HG03457 (cell line): ENCODE measurements around the gene AJM1.
"Not testable (repeated sequence)": the region's sequence is repeated elsewhere in the genome, so short reads cannot be mapped to it uniquely, and the experiment has no call there.

Source experiments
- ATAC-seq: cut with Tn5 transposase; IDR thresholded peaks from one replicate; pipeline ENCODE4 v1.9.1; 2021; ENCODE audit warnings: moderate number of reproducible peaks; ENCODE audit not compliant: unreplicated experiment

AJM1 gene

GRCh38 chr9:136843159-136843800 is 1.0 kb downstream of the AJM1 start:
- ATAC-seq, result not testable (repeated sequence)

- not testable (repeated sequence) for ATAC-seq
Measured at GRCh38 chr9:136843801-136844740, 1.8 kb downstream of the AJM1 start.

- no peak for ATAC-seq
Measured at GRCh38 chr9:136844761-136845464, 2.6 kb downstream of the AJM1 start.

DNA sequence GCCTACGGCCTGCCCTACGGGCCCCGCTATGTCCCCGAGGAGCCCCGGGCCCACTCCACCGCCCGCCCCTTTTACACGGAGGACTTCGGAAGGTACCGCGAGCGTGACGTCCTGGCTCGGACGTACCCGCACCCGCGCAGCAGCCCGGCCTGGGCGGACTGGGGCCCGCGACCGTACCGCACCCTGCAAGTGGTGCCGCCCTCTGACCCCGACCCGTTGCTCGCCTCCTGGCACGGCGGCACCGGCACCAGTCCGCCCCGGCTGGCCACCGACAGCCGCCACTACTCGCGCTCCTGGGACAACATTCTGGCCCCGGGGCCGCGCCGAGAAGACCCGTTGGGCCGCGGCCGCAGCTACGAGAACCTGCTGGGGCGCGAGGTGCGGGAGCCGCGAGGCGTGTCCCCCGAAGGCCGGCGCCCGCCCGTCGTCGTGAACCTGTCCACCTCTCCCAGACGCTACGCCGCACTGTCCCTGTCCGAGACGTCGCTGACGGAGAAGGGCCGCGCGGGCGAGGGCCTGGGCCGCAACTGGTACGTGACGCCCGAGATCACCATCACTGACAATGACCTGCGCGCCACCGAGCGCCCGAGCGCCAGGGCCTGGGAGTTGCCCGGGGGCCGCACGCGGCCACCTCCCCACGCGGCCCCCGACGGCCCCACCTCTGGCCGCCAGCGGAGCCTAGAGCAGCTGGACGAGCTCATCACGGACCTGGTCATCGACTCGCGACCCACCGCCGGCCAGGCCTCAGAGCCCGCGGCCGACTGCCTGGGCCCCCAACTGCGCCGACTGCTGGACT is 3.4 kb downstream of the AJM1 start:
- no peak for ATAC-seq

- ATAC-seq, result no peak
Measured at GRCh38 chr9:136846376-136847087, 4.3 kb downstream of the AJM1 start.

- no peak for ATAC-seq
Measured at GRCh38 chr9:136847088-136847825, 5.0 kb downstream of the AJM1 start.

DNA sequence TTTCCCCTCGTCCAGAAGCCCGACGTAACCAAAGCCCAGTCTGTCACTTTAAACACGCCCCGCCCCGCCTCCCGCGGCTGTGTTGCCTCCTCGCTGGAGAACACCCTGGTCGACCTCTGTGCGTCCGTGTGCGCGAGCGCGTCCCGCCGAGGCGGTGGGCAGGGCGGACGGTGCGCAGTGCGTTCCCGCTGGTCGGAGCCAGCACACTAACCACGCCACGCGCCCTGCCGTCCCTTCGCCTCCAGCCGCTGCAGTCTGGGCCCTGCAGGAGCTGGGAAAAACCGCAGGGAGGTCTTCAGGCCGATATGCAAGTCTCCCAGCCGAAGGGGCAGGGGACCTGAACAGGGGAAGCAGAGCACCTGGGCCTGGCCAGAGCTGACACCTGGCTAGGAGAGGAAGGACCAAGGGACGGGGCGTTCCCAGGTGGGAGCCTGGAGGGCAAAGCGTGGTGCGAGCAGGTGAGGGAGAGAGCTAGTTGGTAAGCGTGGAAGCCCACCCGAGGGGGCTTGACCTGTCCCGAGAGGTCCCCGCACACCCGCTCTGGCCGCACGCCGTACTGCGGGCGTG is 5.6 kb downstream of the AJM1 start:
- ATAC-seq, result no peak

- ATAC-seq, result no peak
Measured at GRCh38 chr9:136848393-136849037, 6.2 kb downstream of the AJM1 start.

GRCh38 chr9:136849038-136849959 is 7.0 kb downstream of the AJM1 start, which contains the start of gene PHPT1:
Gene PHPT1 (plus strand): TSS chr9:136849409. CDS start chr9:136849431, 22 bp downstream.
- peak; percentile 61 for ATAC-seq

DNA sequence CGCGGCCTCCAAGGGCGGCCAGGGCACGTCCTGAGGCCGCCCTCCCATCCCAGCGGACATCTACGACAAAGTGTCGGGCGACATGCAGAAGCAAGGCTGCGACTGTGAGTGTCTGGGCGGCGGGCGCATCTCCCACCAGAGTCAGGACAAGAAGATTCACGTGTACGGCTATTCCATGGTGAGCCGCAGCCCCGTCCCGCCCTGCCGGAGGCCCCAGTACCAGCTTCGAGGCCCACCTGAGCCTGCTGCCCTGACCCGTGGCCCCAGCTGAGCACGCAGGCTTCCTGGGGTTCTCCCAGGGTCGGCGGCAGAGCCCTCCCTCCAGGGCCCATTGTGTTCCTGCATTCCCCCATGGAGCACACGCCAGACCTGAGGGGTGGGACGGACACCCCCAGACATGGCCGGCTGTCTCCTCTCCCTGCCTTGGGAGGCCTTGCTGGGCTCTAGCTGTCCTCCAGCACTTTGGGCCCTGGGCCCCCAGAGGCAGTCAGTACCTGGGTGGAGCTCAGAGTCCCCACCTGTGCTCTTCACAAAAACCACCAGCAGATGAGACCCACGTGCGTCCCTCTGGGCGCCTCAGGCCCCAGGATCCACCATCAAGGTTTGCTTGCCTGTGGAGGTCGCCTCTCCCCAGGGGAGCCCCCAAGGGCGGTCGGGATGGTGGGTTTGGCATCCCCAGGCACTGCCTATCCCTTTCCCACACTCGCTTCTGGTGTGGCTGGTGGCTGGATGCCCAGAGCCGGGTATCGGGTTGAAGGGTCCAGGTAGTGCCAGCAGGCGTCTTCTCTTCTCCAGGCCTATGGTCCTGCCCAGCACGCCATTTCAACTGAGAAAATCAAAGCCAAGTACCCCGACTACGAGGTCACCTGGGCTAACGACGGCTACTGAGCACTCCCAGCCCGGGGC is 7.9 kb downstream of the AJM1 start:
- no peak for ATAC-seq

DNA sequence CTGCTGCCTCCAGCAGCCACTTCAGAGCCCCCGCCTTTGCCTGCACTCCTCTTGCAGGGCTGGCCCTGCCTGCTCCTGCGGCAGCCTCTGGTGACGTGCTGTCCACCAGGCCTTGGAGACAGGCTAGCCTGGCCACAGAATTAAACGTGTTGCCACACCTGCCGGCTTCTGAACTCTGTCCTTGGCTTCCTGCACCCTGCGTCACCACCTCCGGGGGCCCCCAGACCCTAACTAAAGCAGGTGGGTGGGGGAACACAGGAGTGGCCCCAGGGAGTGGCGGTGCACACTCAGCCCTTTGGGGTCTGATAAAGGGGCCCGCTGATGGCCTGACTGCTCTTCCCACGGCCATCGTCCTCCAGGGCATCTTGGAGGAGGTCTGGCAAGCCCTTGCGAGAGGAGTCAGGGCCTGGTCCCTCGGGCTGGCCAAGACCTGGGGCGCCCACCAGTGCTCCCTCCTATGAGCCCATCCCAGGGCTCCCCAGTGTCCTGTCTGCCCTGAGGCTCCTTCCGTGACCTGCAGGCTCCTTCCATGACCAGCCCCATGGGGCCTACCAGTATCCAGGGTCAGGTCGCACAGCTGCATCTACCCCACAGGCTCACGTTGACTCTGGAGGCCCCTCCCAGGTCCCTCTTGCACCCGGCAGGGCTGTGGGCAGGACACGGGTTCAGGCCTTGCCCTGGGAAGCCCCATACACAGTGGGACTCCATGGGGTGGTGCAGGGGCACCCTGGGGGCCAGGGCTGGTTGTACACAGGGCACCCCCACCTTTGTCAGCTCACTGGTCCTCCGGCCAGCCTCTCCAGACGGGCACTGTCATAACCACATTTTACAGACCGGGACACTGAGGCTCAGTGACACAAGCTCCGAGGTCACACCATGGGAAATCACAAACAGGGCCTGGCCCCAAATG is 8.8 kb downstream of the AJM1 start:
- ATAC-seq, result no peak

DNA sequence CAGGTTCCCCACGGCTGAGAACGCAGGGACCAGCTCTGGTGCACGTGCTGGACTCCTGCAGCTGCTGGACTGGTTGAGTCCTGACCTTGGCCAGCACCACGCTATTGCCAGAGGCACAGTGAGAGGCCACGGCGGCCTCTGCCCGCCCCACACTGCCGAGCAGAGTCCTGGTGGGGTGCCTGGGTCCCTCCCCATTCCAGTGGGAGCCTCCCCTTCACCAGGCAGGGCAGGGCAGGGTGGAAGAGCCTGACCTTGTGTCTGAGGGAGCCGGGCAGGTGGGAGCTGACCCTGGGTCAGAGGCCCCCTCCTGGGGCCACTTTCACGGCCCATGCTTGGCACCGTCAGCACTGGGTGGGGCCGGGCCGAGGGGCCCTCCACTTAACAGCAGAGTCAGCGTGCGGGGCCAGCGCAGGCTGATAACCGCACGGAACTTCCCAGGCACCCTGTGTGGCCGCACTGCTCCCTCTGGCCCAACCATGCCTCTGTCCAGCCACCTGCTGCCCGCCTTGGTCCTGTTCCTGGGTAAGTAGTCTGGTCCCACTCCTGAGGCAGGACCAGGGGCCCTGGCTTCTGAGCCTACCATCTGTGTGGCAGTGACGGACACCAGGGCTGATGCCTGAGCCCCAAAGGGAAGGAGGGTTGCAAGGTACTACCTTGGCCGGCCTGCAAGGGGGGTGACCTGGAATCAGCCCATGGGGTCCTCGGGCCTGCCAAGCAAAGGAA is 9.8 kb downstream of the AJM1 start, which contains the start of gene MAMDC4:
MAMDC4 (plus strand) TSS at position 406 of the 723 bp plus-strand sequence; CDS start at position 477, 71 bp downstream.
- ATAC-seq, result no peak

DNA sequence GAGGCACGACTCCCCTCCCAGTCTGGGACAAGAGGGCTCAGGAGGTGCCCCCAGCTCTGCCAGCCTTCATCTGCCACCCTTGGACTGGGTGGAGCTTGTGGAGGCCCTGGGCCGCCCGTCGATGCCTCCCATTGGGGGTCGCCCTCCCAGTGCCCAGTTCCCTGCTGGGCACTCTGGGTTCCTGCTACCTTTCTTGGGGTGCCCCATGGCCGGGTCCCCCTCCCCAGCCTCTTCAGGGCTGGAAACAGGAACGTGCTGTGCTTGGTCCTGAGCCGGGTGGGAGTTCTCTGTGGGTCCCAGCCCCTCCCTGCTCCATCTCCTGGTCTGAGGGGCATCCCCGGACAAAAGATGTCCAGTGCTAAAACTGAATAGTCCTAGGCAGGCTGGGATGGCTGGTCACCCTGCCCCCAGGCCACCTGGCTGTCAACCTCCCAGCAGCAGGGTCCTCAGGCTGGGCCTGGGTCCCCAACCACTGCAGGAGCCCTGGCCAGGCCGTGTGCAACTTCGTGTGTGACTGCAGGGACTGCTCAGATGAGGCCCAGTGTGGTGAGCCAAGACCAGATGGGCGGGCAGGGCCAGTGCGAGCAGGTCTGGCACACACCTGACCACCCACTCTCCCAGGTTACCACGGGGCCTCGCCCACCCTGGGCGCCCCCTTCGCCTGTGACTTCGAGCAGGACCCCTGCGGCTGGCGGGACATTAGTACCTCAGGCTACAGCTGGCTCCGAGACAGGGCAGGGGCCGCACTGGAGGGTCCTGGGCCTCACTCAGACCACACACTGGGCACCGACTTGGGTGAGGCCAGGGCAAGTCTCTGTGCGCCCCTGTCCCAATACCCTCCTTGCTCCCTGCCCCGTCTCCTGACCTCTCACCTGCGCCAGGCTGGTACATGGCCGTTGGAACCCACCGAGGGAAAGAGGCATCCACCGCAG is 10.7 kb downstream of the AJM1 start:
- ATAC-seq, result no peak
